Measurements from ENCODE around the gene NKX2-1. TPM values are rescaled to one million over a fixed set of nuclear protein-coding genes. Genes with fewer than 3 reads are reported as not detected.
"Not testable (repeated sequence)": the region's sequence is repeated elsewhere in the genome, so short reads cannot be mapped to it uniquely, and the experiment has no call there.

NKX2-1 gene
- 4.7 and 5.1 TPM in 2 replicates for total RNA-seq (2014; rRNA removed; shearing (Covaris generic))

- peak; percentile 91 for DNase-seq (ENCODE audit: low read depth)
These were observed at the start of gene NKX2-1 for GRCh38 chr14:36519431-36520321. Gene NKX2-1 (minus strand): TSS chr14:36520232. CDS start chr14:36520129, 103 bp downstream.

- DNase-seq (ENCODE audit: low read depth): peak; percentile 51
These were observed 36.9 kb upstream of the NKX2-1 start for GRCh38 chr14:36556811-36557433.

DNA sequence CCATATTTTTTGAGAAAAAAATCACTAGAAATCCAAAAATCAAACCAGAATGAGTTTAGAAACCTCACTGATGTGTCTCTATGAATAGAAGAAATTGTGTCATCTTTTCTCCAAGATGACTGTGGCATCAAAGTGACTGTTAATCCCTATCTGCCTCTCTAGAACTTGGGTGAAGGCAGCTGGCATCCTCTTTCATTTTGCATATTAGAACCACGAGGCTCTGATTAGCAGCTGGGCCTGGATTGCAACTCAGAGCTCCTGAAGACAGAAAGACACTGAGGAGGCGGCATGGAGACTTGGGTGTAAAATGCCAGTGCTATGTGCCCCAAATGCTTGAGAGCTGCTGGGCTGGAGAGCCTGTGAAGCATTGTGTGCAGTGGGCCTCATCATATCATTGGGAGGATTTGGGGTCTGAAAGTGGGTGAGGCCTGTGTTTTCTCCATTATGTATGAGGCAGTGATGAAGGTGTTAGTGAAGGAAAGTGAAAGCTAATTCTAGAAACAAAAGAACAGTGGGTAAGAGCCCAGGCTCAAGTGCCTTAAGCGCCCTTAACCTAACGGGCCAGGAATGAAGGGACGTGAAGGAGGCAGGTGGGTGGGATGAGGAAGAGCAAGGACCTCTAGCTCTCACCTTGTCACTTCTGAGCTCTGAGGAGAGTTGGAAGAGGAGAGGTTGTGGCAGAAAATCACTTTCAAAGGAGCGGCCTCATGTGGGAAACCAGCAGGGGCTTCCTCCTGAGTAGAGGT, 36.1 kb upstream of the NKX2-1 start:
- DNase-seq (ENCODE audit: low read depth): no peak

DNA sequence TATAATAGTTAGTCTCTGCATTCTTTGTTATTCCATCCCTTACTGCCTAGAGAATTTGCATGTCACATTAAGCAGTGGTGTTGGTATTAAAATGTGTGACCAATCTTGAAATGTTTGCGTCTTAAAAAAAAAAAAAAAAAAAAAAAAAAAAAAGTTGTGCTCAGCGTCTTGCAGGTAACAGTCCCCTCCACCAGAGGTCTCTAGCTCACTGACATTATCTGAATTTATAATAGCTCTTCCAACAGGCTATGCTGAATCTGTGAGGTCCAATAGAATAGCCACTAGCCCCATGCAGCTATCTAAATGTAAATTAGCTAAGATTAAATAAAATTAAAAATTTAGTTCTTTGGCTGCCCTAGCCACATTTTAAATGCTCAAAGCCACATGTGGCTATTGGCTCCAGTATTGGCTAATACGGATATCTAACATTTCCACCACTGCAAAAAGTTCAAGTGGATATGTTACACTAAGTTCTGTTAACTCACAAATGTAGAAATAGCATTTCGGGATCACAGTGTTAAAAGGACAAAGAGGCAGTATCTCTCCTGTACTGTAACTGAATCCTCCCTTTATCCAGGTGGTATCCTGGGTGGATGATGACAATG, 33.7 kb upstream of the NKX2-1 start:
- DNase-seq (ENCODE audit: low read depth): peak; percentile 58

DNA sequence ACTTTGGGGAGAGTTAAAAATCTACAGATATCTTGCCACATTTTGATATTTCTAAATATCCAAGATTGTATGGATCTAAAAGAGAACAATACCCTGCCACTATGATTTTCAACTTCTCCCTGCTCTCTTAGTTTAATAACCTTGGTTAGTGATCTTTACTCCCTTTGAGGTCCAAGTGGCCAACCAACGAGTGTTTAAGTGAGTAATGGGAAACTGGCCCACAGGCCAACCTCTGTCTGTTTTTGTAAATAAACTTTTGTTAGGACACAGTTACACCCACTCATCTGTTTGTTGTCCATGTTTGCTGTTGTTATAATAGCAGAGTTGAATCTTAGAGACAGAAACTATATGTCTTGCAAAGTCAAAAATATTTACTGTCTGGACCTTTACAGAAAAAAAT, 30.9 kb upstream of the NKX2-1 start:
- DNase-seq (ENCODE audit: low read depth): no peak

GRCh38 chr14:36544280-36544679, 24.2 kb upstream of the NKX2-1 start:
- not testable (repeated sequence) for DNase-seq (ENCODE audit: low read depth)

- no peak for DNase-seq (ENCODE audit: low read depth)
These were observed 18.0 kb upstream of the NKX2-1 start for GRCh38 chr14:36538051-36538450.

- DNase-seq (ENCODE audit: low read depth): no peak
These were observed 9.0 kb upstream of the NKX2-1 start for GRCh38 chr14:36529062-36529461.

DNA sequence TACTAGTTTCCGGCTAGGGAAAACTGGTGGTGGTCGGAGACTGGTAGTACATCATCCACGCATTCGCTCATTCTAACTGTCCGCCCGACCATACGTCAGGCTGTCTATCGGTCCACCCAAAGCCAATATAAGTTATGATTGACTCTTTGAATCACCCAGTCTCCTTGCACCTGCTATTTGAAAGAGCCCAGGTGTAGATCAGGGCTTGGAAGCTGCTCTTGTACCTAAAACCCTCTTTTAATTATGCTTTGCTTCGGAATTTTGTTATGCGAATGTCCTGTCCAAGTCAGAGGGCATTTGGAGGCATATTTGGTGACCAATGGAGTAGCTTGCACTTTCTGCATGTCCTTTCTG, 5.7 kb upstream of the NKX2-1 start:
- DNase-seq (ENCODE audit: low read depth): no peak

GRCh38 chr14:36524874-36525745, 5.1 kb upstream of the NKX2-1 start:
- DNase-seq (ENCODE audit: low read depth): peak; percentile 90

DNA sequence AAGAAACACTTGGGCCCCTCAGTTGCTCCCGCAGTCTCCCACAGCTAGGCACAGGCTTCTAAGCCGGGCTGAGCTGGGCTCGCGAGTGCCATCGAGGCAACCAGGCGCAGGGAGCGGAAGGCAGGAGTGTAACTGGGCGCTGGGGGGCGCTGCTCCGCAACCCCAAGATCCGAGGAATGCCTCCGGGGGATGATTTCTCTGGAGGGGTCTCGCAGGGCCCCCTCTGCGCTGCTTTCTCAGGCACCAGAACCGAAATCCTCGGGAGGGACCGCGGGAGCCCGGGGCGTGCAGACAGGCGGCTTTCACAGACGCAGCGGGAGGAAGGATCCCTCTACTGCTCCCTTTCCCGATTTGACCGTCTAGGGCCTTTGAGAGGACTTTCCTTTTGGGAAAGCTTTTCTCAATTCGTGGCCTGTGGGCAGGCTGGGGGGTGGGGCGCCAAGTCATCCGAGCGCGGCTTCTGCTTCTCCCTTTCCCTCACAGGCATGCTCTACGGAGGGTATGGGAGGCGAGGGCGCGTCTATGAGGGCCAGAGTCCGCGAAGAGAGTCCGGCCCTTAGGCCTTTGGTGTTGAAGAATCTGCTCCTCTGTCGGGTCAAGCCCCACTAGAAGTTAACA, 4.3 kb upstream of the NKX2-1 start:
- no peak for DNase-seq (ENCODE audit: low read depth)

DNA sequence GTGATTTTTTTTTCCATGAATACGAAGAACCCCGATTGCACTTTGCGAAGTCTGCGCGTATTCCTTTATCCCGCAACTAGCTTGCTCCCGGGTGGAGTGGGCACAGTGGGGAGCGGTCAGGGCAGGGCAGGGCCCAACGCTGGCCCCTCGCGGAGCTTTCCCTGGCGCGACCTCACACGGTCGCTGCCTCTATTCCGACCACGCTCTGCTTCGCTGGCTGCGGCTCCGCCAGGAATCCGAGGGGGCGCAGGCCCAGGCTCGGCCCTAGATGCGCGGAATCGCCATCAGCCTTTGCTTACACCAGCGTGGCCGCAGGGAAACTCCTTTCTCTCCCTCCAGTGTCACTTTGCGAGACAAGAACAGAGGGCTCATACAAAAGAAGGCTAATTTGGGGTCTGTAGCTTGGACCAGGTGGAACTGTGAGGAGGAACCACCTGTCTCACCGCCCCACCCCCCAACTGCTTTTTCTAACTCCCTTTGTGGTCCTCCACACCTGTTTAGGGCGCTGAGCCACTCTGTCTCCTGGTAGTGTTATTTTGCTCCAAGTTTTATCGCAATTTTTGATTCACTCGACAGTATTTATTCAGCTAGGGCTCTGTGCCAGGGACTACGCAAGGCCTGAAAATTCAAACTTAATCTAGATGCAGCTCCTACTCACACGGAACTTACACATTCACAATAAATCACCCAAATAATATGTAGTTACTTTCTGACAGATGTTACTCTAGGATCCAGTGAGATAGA, 3.1 kb upstream of the NKX2-1 start:
- DNase-seq (ENCODE audit: low read depth): no peak

- DNase-seq (ENCODE audit: low read depth): no peak
These were observed 2.4 kb upstream of the NKX2-1 start for GRCh38 chr14:36522347-36522971.

DNA sequence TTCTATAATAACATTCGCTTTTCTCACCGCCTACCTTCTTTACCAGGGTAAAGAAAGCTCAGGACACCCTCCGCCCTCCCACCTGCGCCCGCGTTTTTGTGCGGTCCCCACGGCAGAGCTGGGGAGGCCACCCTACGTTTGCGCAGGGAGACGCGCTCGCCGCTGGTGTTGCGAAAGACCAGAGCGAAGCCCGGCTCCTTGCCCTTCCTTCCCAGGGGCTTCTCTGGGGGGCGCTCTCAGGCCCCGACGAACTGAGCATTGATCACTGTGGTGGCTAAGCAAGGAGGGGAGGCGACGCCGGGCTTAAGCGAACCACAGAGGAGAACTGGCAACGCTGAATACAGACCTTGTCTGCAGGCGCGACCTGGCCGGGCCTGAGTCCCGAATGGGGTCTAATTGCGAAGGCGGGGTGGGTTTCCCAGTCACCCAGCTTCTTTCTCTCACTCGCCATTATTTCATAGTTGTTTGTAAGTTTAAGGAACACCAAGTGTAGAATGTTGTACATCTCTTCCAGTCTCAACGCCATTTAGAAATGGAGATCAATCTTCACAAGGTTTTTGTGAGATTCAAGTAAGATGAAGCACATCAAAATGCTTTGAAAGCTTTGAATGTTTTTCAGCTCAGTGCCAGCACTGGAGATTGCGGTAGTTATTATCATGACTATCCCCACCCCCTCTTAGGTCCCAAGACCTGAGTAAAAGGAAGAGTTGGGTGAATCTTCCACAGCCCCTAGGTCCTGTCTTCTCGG, 1.7 kb upstream of the NKX2-1 start:
- no peak for DNase-seq (ENCODE audit: low read depth)

GRCh38 chr14:36520601-36521525, 831 bp upstream of the NKX2-1 start:
- peak; percentile 92 for DNase-seq (ENCODE audit: low read depth)

DNA sequence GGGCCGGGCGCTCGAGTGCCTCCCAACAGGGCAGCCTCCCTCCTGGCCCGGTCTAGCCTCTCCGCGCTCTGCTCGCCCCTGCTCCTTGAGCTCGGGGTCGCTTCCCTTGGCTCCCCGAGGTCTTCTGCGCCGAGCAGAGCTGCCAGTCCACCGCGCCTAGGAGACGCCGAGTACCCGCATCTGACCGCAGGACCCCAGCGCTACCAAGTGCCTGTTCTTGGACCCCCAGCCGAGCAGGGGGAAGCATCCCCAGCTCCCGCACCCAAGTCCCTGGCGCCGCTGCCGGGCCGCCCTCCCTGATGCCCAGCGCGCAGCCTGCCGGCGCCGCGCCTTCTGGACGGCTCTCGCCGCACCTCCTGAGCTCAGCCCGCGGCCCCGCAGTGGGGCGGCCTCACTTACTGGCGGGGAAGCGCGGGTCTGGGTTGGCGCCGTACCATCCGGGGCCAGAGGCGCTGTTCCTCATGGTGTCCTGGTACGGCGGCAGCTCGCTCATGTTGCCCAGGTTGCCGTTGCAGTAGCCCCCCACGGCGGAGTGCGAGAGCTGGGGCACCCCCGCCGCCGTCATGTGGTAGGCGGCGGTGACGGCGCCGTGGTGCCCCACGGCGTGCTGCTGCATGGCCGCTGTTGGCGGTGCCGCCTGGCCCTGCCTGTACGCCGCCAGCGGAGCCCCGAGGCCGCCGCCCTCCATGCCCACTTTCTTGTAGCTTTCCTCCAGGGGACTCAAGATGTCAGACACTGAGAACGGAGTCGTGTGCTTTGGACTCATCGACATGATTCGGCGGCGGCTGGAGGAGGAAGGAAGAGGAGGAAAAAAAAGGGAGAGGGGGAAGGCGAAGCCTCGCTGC, 1.2 kb downstream of the NKX2-1 start:
- DNase-seq (ENCODE audit: low read depth): peak; percentile 67
